ENCODE data around the gene SCGB2A2. TPM values are rescaled to one million over a fixed set of nuclear protein-coding genes. Genes with fewer than 3 reads are reported as not detected.

Gene SCGB2A2
- total and polyA plus RNA-seq, 9 donors = not detected

- Histone ChIP-seq H3K27ac (no peak overlapping the region), H3K4me3 (no peak overlapping the region), H3K4me1 (ENCODE audit: insufficient read depth) (no peaks in the 10 kb centered on the region), H3K9me3 (no peaks in the 10 kb centered on the region), H3K27me3 (no peaks in the 10 kb centered on the region), H3K36me3 (no peaks in the 10 kb centered on the region)
- DNase-seq = no peak
- intact Hi-C loops (cut with DNase I) = no loop called here
- TF ChIP-seq EP300 (IDR thresholded peaks at IDR 0.05) (no peak), CTCF (IDR thresholded peaks at IDR 0.05) (no peak), POLR2A (IDR thresholded peaks at IDR 0.05) (no peak)
- 56 to 78% (median 63%) methylated on average over 3 of the region's 3 CpGs for WGBS, 3 donors
These were observed 2.4 kb upstream of the SCGB2A2 start for GRCh38 chr11:62267576-62267975.

GRCh38 chr11:62273284-62273683, 3.3 kb downstream of the SCGB2A2 start:
- H3K9me3 ChIP-seq = no peaks in the 10 kb centered on the region
- H3K27ac ChIP-seq = no peak overlapping the region
- TF ChIP-seq EP300 (IDR thresholded peaks at IDR 0.05) (no peak), POLR2A (IDR thresholded peaks at IDR 0.05) (no peak), CTCF (IDR thresholded peaks at IDR 0.05) (no peak)
- no peak overlapping the region for H3K4me3 ChIP-seq
- no peaks in the 10 kb centered on the region for H3K4me1 ChIP-seq (ENCODE audit: insufficient read depth)
- DNase-seq = no peak
- intact Hi-C loops (cut with DNase I) = no loop called here
- no peaks in the 10 kb centered on the region for H3K27me3 ChIP-seq
- 63 to 72% (median 68%) methylated on average over 5 of the region's 5 CpGs for WGBS, 3 donors
- H3K36me3 ChIP-seq = no peaks in the 10 kb centered on the region

- no peaks in the 10 kb centered on the region for H3K9me3 ChIP-seq
- no peak overlapping the region for H3K4me3 ChIP-seq
- H3K4me1 ChIP-seq (ENCODE audit: insufficient read depth) = no peaks in the 10 kb centered on the region
- H3K27ac ChIP-seq = no peak overlapping the region
- no peaks in the 10 kb centered on the region for H3K27me3 ChIP-seq
- no peaks in the 10 kb centered on the region for H3K36me3 ChIP-seq
- no peak for TF ChIP-seq POLR2A (IDR thresholded peaks at IDR 0.05)
- 70 to 74% (median 72%) methylated on average over 7 of the region's 7 CpGs for WGBS, 3 donors
- intact Hi-C loops (cut with DNase I) = no loop called here
- no peak for DNase-seq
These were observed 3.9 kb downstream of the SCGB2A2 start for GRCh38 chr11:62273789-62274275.

- H3K9me3 ChIP-seq = no peaks in the 10 kb centered on the region
- H3K36me3 ChIP-seq = no peaks in the 10 kb centered on the region
- H3K4me1 ChIP-seq (ENCODE audit: insufficient read depth) = no peaks in the 10 kb centered on the region
- no peak overlapping the region for H3K4me3 ChIP-seq
- H3K27me3 ChIP-seq = no peaks in the 10 kb centered on the region
- TF ChIP-seq POLR2A (IDR thresholded peaks at IDR 0.05) (no peak), EP300 (IDR thresholded peaks at IDR 0.05) (no peak)
- H3K27ac ChIP-seq = no peak overlapping the region
- no peak for DNase-seq
- intact Hi-C loops (cut with DNase I) = no loop called here
These were observed 10.5 kb downstream of the SCGB2A2 start for GRCh38 chr11:62280452-62280851.

GRCh38 chr11:62295504-62295903, 25.5 kb downstream of the SCGB2A2 start:
- no peaks in the 10 kb centered on the region for H3K4me1 ChIP-seq (ENCODE audit: insufficient read depth)
- intact Hi-C loops (cut with DNase I) = no loop called here
- no peak overlapping the region for H3K27ac ChIP-seq
- no peaks in the 10 kb centered on the region for H3K27me3 ChIP-seq
- DNase-seq = no peak
- H3K9me3 ChIP-seq = no peaks in the 10 kb centered on the region
- TF ChIP-seq CTCF (IDR thresholded peaks at IDR 0.05) (no peak), POLR2A (IDR thresholded peaks at IDR 0.05) (no peak), EP300 (IDR thresholded peaks at IDR 0.05) (no peak)
- H3K4me3 ChIP-seq = no peak overlapping the region
- WGBS, 3 donors = 36 to 63% (median 39%) methylated on average over 2 of the region's 2 CpGs
- no peaks in the 10 kb centered on the region for H3K36me3 ChIP-seq

Measured in ovary (tissue), 9 donors.